Chondrocyte (in vitro differentiated cells): ENCODE measurements around the gene ASF1A. TPM values are rescaled to one million over a fixed set of nuclear protein-coding genes. Genes with fewer than 3 reads are reported as not detected.

Experiments used
- DNase-seq: peaks from one replicate; pipeline ENCODE4 v3.0.0; 2021; ENCODE audit warnings: mixed read lengths, low spot score
- H3K27ac Mint-ChIP-seq: one replicate; pipeline ENCODE4 v1.8.0; 2021; ENCODE audit warnings: mild to moderate bottlenecking, moderate library complexity, mixed read lengths; ENCODE audit not compliant: unreplicated experiment
- H3K27me3 Mint-ChIP-seq: 2 replicates; pipeline ENCODE4 v1.8.0; 2021; ENCODE audit warnings: low read depth, mixed read lengths
- H3K36me3 Mint-ChIP-seq: 2 replicates; pipeline ENCODE4 v1.8.0; 2021; ENCODE audit warnings: low read depth, mixed read lengths
- H3K4me1 Mint-ChIP-seq: 2 replicates; pipeline ENCODE4 v1.8.0; 2021; ENCODE audit warnings: low read depth, mild to moderate bottlenecking, mixed read lengths
- H3K4me3 Mint-ChIP-seq: one replicate; pipeline ENCODE4 v1.8.0; 2021; ENCODE audit warnings: mild to moderate bottlenecking, moderate library complexity, mixed read lengths; ENCODE audit not compliant: unreplicated experiment
- H3K9me3 Mint-ChIP-seq: 2 replicates; pipeline ENCODE4 v1.8.0; 2021; ENCODE audit warnings: low read depth, mixed read lengths
- CTCF ChIP-seq: fragments of 200-600 bp; sonication (generic); IDR thresholded peaks from 2 replicates; pipeline ENCODE4 v1.5.0; 2021; ENCODE audit warnings: antibody characterized with exemption, mild to moderate bottlenecking, moderate library complexity
- total RNA-seq: library from RNA; stranded (reverse); gene quantifications from 3 replicates; pipeline ENCODE4 v1.2.1, GENCODE V29; 2021

The ASF1A gene
- total RNA-seq, 1 donor from 2014 or later: 18.7 TPM

DNA sequence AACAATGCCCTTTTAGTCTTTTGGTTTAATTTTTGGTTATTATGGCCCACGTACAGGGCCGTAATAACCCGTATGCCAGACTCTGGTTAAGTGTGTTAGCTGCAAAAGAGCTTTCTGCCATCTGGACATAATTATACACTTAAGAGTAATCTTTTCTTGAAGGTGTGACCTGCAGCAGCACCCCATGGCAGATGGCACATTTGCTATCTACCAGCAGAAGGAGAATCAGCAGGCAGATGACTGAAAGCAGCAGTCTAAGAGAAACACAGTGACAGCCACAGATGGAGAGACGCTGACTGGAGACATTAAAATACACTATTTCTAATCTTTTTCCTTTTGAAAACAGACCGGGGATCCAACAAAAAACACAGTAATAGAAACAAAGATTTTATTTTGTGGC, 18.7 kb downstream of the ASF1A start:
- TF ChIP-seq CTCF: no peak
- DNase-seq: no peak
- Mint-ChIP-seq H3K36me3 (peaks cover 27% of the 10 kb centered on the region), H3K27me3 (no peaks in the 10 kb centered on the region), H3K27ac (no peak overlapping the region), H3K4me1 (peaks cover 8% of the 10 kb centered on the region), H3K4me3 (no peak overlapping the region), H3K9me3 (no peaks in the 10 kb centered on the region)

DNA sequence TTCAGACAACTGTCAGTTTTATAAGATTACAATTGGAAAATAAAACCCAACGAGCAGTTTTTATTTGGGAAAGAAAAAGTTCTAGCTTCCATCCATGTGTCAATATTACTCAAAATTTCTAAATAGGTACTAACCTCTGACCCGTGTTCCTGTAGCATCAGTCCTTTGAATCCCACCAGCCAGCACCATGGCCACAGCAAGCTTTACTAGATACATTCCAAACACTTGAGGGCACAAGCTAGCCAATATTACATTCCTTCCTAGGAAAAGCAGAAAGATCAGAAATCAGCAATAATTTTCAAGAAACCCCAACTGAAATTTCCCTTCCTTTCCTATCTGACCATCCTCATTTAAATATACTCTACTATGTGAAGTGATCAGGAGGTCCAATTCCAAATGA, 19.2 kb downstream of the ASF1A start:
- no peak overlapping the region for H3K4me3 Mint-ChIP-seq
- no peak for DNase-seq
- peaks cover 27% of the 10 kb centered on the region for H3K36me3 Mint-ChIP-seq
- H3K9me3 Mint-ChIP-seq: no peaks in the 10 kb centered on the region
- H3K4me1 Mint-ChIP-seq: peaks cover 3% of the 10 kb centered on the region
- no peak for TF ChIP-seq CTCF
- H3K27me3 Mint-ChIP-seq: no peaks in the 10 kb centered on the region
- H3K27ac Mint-ChIP-seq: no peak overlapping the region

DNA sequence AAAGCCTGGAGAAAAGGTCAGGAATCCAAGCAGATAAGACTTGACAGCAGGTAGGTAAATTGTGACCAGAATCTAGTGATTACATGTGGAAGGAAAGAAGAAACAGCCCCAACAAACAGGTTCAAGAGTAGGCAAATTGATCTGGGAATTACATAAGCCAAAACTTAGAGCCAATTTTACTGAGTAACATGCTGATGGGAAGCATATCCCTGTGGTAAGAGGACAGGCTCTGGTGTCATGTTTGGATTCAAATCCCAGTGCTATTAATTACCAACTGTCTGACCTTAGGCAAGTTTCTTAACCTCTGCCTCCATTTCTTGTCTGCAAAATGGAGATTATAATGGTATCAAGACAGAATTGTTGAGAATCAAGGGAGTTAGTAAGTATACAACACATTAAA, 20.6 kb downstream of the ASF1A start:
- no peak for TF ChIP-seq CTCF
- Mint-ChIP-seq H3K4me3 (no peak overlapping the region), H3K36me3 (peaks cover 25% of the 10 kb centered on the region), H3K9me3 (no peaks in the 10 kb centered on the region), H3K4me1 (no peaks in the 10 kb centered on the region), H3K27ac (no peak overlapping the region), H3K27me3 (no peaks in the 10 kb centered on the region)
- DNase-seq: no peak

DNA sequence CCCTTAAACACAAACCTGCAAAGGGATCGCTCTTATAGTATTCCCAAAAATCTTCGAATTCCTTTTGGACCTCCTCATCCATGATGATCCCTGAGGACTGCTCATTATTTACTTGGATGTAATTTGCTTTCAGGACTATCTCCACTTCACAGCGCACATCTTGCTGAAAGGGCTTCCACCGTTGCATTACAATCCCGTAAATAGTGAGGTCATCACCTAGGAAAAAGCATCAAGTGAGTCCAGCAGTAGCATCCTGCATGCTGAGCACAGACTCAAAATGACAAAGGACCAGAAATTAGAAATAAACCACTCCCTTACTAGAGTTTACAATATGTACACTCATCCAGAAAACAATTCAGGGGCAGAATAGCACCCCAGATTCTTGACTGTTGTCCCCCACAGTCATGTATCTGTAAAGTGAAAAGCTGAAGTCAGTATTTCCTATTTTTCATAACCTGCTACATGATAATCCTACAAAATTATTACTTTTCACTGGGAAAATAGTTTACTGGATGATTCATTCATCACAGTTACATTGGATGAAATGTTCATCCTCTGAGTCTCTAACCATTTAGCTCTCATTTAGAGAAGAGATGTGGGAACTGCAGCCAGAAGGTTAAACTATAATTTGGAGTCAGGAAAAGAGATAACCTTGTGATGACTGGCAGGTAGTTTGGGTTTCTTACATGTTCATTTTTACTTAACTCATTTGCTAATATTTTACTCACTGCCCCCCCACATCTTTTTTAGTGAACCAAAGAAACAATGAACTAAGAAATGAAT, 23.8 kb downstream of the ASF1A start:
- TF ChIP-seq CTCF: no peak
- Mint-ChIP-seq H3K36me3 (peaks cover 28% of the 10 kb centered on the region), H3K9me3 (no peaks in the 10 kb centered on the region), H3K4me3 (no peak overlapping the region), H3K27me3 (no peaks in the 10 kb centered on the region), H3K4me1 (no peaks in the 10 kb centered on the region), H3K27ac (no peak overlapping the region)
- DNase-seq: no peak

DNA sequence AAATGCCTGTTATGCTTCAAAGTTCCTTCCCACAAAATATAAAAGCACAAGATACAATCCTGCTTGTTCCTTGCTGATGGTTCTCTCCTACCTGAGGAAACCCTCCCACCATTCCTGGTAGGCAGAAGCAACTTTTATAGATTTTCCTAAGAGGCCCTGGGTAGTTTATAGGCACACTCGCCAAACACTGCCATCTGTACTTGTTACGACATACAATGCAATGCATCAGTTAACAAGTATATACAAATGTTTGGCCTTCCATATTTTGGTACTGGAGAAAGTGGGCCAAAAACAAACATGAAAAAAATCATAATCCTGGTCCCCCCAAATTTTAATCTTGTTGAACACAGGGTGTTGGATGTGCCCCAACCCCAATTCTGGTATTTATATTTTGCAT, 24.4 kb downstream of the ASF1A start:
- no peak overlapping the region for H3K27ac Mint-ChIP-seq

More for the DNA sequence above, 24.4 kb downstream of the ASF1A start:
- H3K4me1 Mint-ChIP-seq: no peaks in the 10 kb centered on the region
- peaks cover 24% of the 10 kb centered on the region for H3K36me3 Mint-ChIP-seq
- no peak for DNase-seq
- no peaks in the 10 kb centered on the region for H3K27me3 Mint-ChIP-seq
- no peak overlapping the region for H3K4me3 Mint-ChIP-seq
- no peak for TF ChIP-seq CTCF
- H3K9me3 Mint-ChIP-seq: no peaks in the 10 kb centered on the region
